HepG2 (cell line): ENCODE results near the gene TCF20. TPM values are rescaled to one million over a fixed set of nuclear protein-coding genes. Genes with fewer than 3 reads are reported as not detected.

ENCODE experiments used
- DR1 ChIP-seq: sonication (generic); formaldehyde crosslinking; IDR thresholded peaks from 2 replicates; pipeline ENCODE4 v1.8.0; 2021; ENCODE audit warnings: mild to moderate bottlenecking, missing genetic modification reagents, inconsistent platforms
- ETV5 ChIP-seq: IDR thresholded peaks from 2 replicates; pipeline ENCODE4 v1.6.1; 2018; ENCODE audit warnings: missing biosample characterization, missing genetic modification reagents, inconsistent platforms, borderline replicate concordance
- FOXA3 ChIP-seq: IDR thresholded peaks from 2 replicates; pipeline ENCODE4 v1.6.1; 2016; ENCODE audit warnings: missing genetic modification reagents, missing compliant biosample characterization
- GATAD1 ChIP-seq: IDR thresholded peaks from 2 replicates; pipeline ENCODE4 v1.6.1; 2016; ENCODE audit warnings: missing genetic modification reagents, missing compliant biosample characterization
- HES4 ChIP-seq: sonication (generic); formaldehyde crosslinking; IDR thresholded peaks from 2 replicates; pipeline ENCODE4 v1.9.0; 2021; ENCODE audit warnings: mild to moderate bottlenecking, missing genetic modification reagents, borderline replicate concordance
- ISL2 ChIP-seq: sonication (generic); formaldehyde crosslinking; IDR thresholded peaks from 2 replicates; pipeline ENCODE4 v1.5.0; 2020; ENCODE audit warnings: missing genetic modification reagents
- MAX ChIP-seq: IDR thresholded peaks from 2 replicates; pipeline ENCODE4 v1.6.1; 2012; ENCODE audit warnings: inconsistent platforms
- NBN ChIP-seq: fragments of 450-650 bp; conservative IDR thresholded peaks from 2 replicates; pipeline ENCODE4 v1.6.1; 2017
- RFX5 ChIP-seq: IDR thresholded peaks from 2 replicates; pipeline ENCODE4 v1.6.1; 2011; ENCODE audit warnings: low read depth, low read length, improper control_type of control experiment
- TARDBP ChIP-seq: sonication (generic); formaldehyde crosslinking; IDR thresholded peaks from 2 replicates; pipeline ENCODE4 v1.8.0; 2022; ENCODE audit warnings: mild to moderate bottlenecking, missing genetic modification reagents
- THAP7 ChIP-seq: sonication (generic); formaldehyde crosslinking; IDR thresholded peaks from 2 replicates; pipeline ENCODE4 v1.8.1; 2023; ENCODE audit warnings: mild to moderate bottlenecking, missing genetic modification reagents
- TOPORS ChIP-seq: sonication (generic); formaldehyde crosslinking; IDR thresholded peaks from 2 replicates; pipeline ENCODE4 v1.8.0; 2023; ENCODE audit warnings: mild to moderate bottlenecking, missing genetic modification reagents
- ZNF451 ChIP-seq: sonication (generic); formaldehyde crosslinking; IDR thresholded peaks from 2 replicates; pipeline ENCODE4 v1.5.0; 2020; ENCODE audit warnings: mild to moderate bottlenecking, missing genetic modification reagents
- ZNF776 ChIP-seq: sonication (generic); formaldehyde crosslinking; IDR thresholded peaks from 2 replicates; pipeline ENCODE4 v1.4.0; 2020; ENCODE audit warnings: mild to moderate bottlenecking, missing genetic modification reagents
- ZNF839 ChIP-seq: sonication (generic); formaldehyde crosslinking; IDR thresholded peaks from 2 replicates; pipeline ENCODE4 v1.4.0; 2020; ENCODE audit warnings: missing genetic modification reagents, mild to moderate bottlenecking, borderline replicate concordance
- polyA plus RNA-seq, 8 experiments: library from polyadenylated mRNA; depleted of rRNA in 3 of 8; stranded (reverse) in 7 of 8; unstranded in 1 of 8; fragments of >200 nt; fragmentation: Illumina TruSeq in 4 of 8; extraction: Trizol in 4 of 8; gene quantifications; 2 replicates each; pipeline versions ENCODE4 v1.2.1 to v1.2.3, GENCODE V29; 2011 to 2016; ENCODE audit warnings: low read depth in 4 of 8, missing spikeins in 1 of 8, mixed read lengths in 1 of 8; ENCODE audit not compliant: insufficient read depth in 1 of 8
- total RNA-seq, 5 experiments: library from RNA; depleted of rRNA; stranded (reverse); fragments of >200 nt; fragmentation: Illumina TruSeq; extraction: Trizol; gene quantifications; 2 replicates each; pipeline ENCODE4 v1.2.3, GENCODE V29; 2016; ENCODE audit warnings: low read depth in 1 of 5
- TF ChIP-seq, protein P1 (sequence below): sonication (generic); formaldehyde crosslinking; IDR thresholded peaks from 2 replicates; pipeline ENCODE4 v1.5.1; 2020; ENCODE audit warnings: missing genetic modification reagents, mild to moderate bottlenecking, borderline replicate concordance
- TF ChIP-seq, protein P2 (sequence below): sonication (generic); formaldehyde crosslinking; IDR thresholded peaks from 2 replicates; pipeline ENCODE4 v1.5.1; 2020; ENCODE audit warnings: mild to moderate bottlenecking, missing genetic modification reagents, moderate library complexity
- TF ChIP-seq, protein P3 (sequence below): sonication (generic); formaldehyde crosslinking; IDR thresholded peaks from 2 replicates; pipeline ENCODE4 v1.4.0; 2020; ENCODE audit warnings: mild to moderate bottlenecking, missing genetic modification reagents

TCF20 gene
- total and polyA plus RNA-seq, 2 of the 13 experiments (the other 11 are each of a cell fraction or from before 2014, with no cell fraction given): 12.8 to 23.7 TPM

DNA sequence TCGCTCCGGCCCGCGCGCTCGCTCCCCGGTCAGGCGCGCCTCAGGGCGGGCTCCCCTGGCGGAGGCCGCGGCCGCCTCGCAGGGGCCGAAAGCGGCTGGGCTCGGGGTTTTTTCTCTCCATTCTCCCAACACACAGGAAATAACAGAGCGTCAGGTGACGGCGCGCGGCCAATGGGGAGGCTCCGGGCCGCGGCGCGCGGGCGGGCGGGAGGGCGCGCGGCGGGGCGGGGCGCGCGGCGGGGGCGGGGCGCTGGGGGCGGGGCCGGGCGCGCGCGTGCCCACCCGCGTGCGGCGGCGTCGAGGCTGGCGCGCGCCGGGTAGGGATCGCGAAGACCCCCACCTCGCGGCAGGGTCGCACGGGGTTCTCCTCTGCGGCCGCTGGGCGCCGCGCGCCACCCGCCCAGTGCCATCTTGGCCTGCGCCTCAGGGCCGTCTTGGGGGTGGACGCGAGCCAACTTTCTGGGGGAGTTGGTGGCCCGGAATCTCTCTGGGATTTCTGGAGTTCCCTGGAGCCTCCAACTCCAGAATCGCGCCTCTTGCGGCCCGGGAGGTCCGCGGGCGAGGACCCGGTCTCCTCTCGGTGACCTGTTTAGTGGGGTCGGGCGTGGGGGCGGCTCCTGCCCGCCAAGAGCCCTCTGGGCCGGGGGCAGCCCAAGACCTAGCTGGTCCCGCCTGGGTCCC, at the start of gene TCF20 (continued):
- TF ChIP-seq, protein P1, sequence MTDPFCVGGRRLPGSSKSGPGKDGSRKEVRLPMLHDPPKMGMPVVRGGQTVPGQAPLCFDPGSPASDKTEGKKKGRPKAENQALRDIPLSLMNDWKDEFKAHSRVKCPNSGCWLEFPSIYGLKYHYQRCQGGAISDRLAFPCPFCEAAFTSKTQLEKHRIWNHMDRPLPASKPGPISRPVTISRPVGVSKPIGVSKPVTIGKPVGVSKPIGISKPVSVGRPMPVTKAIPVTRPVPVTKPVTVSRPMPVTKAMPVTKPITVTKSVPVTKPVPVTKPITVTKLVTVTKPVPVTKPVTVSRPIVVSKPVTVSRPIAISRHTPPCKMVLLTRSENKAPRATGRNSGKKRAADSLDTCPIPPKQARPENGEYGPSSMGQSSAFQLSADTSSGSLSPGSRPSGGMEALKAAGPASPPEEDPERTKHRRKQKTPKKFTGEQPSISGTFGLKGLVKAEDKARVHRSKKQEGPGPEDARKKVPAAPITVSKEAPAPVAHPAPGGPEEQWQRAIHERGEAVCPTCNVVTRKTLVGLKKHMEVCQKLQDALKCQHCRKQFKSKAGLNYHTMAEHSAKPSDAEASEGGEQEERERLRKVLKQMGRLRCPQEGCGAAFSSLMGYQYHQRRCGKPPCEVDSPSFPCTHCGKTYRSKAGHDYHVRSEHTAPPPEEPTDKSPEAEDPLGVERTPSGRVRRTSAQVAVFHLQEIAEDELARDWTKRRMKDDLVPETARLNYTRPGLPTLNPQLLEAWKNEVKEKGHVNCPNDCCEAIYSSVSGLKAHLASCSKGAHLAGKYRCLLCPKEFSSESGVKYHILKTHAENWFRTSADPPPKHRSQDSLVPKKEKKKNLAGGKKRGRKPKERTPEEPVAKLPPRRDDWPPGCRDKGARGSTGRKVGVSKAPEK: no peak
- TF ChIP-seq, protein P2, sequence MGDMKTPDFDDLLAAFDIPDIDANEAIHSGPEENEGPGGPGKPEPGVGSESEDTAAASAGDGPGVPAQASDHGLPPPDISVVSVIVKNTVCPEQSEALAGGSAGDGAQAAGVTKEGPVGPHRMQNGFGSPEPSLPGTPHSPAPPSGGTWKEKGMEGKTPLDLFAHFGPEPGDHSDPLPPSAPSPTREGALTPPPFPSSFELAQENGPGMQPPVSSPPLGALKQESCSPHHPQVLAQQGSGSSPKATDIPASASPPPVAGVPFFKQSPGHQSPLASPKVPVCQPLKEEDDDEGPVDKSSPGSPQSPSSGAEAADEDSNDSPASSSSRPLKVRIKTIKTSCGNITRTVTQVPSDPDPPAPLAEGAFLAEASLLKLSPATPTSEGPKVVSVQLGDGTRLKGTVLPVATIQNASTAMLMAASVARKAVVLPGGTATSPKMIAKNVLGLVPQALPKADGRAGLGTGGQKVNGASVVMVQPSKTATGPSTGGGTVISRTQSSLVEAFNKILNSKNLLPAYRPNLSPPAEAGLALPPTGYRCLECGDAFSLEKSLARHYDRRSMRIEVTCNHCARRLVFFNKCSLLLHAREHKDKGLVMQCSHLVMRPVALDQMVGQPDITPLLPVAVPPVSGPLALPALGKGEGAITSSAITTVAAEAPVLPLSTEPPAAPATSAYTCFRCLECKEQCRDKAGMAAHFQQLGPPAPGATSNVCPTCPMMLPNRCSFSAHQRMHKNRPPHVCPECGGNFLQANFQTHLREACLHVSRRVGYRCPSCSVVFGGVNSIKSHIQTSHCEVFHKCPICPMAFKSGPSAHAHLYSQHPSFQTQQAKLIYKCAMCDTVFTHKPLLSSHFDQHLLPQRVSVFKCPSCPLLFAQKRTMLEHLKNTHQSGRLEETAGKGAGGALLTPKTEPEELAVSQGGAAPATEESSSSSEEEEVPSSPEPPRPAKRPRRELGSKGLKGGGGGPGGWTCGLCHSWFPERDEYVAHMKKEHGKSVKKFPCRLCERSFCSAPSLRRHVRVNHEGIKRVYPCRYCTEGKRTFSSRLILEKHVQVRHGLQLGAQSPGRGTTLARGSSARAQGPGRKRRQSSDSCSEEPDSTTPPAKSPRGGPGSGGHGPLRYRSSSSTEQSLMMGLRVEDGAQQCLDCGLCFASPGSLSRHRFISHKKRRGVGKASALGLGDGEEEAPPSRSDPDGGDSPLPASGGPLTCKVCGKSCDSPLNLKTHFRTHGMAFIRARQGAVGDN (CRISPR knock-in tag): peak; percentile 70
- TF ChIP-seq ZNF776 (CRISPR knock-in tag) (peak; percentile 44; the same call in 1 of the 2 replicates), THAP7 (CRISPR knock-in tag) (no peak), TOPORS (CRISPR knock-in tag) (no peak), ZNF451 (CRISPR knock-in tag) (peak; percentile 73; the same call in 1 of the 2 replicates), DR1 (CRISPR knock-in tag) (peak; percentile 20; the same call in 1 of the 2 replicates), RFX5 (no peak), MAX (peak; percentile 76), FOXA3 (CRISPR knock-in tag) (no peak), ZNF839 (CRISPR knock-in tag) (no peak), GATAD1 (CRISPR knock-in tag) (no peak), NBN (no peak), HES4 (CRISPR knock-in tag) (peak; percentile 85; the same call in 1 of the 2 replicates), ISL2 (no peak), ETV5 (CRISPR knock-in tag) (0 out of 2 replicates have a peak, but pooled peaks have one; percentile 3), TARDBP (CRISPR knock-in tag) (no peak)
- TF ChIP-seq, protein P3, sequence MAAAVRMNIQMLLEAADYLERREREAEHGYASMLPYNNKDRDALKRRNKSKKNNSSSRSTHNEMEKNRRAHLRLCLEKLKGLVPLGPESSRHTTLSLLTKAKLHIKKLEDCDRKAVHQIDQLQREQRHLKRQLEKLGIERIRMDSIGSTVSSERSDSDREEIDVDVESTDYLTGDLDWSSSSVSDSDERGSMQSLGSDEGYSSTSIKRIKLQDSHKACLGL (CRISPR knock-in tag): peak; percentile 56
